Motor neuron (in vitro differentiated cells): ENCODE results near the gene SPAG17. TPM values are rescaled to one million over a fixed set of nuclear protein-coding genes. Genes with fewer than 3 reads are reported as not detected.
A peak's percentile ranks its signal among the peaks of the same experiment; 100 is the strongest.

Experiments used
- ATAC-seq, 8 experiments: fragments of 200-7000 bp; cut with Tn5 transposase; replicated peaks in 6 of 8; 2 replicates each; pipeline ENCODE4 v1.8.0; 2021; ENCODE audit warnings: mild to moderate bottlenecking in 8 of 8, moderate library complexity in 8 of 8
- H3K27ac ChIP-seq, 2 donors: fragments of 250-450 bp; sonication (Bioruptor Pico); 2 replicates each; pipeline ENCODE4 v1.9.0; 2021; ENCODE audit warnings: antibody characterized with exemption in 2 of 2, mild to moderate bottlenecking in 2 of 2, moderate library complexity in 1 of 2
- H3K4me1 ChIP-seq, 2 donors: fragments of 250-450 bp; sonication (Bioruptor Pico); replicated peaks in 1 of 2; 2 replicates each; pipeline ENCODE4 v1.6.1; 2021; ENCODE audit warnings: antibody characterized with exemption in 2 of 2, mild to moderate bottlenecking in 2 of 2, moderate library complexity in 1 of 2
- H3K4me3 ChIP-seq, 5 donors: fragments of 250-450 bp; sonication (Bioruptor Pico); 2 replicates each; pipeline ENCODE4 v1.9.0; 2021; ENCODE audit warnings: antibody characterized with exemption in 5 of 5, mild to moderate bottlenecking in 5 of 5, moderate library complexity in 4 of 5
- WGBS, 10 experiments: fragments of 450-650 bp; shearing (Covaris generic); methylation state at CpG; one replicate each; pipeline ENCODE4 v1.0.0; 2022; 5-methylcytosine and 5-hydroxymethylcytosine counted together
- in situ Hi-C, 9 experiments: fragments of 400-800 bp; cut with MboI; loops; one replicate each; pipeline ENCODE4 v1.15.0; 2021; ENCODE audit warnings: low sequenced_read_pairs in 9 of 9, low pct_unique_long_range_greater_than_20kb in 2 of 9; ENCODE audit not compliant: unreplicated experiment in 9 of 9
- total RNA-seq, 8 experiments: library from RNA; unstranded; fragments of 300-600 nt; gene quantifications; 2 replicates each; pipeline versions ENCODE4 v1.2.3 to v1.2.4, GENCODE V29; 2022

The SPAG17 gene
- total RNA-seq, 8 experiments from 2014 or later, result 1.5 to 236 (median 8.6) TPM

- no peak for ATAC-seq
- in situ Hi-C loops, result no loop called here
- WGBS, 10 experiments, result 36 to 100% (median 72%) methylated on average over 1 to 3 of the region's 3 CpGs
- Histone ChIP-seq H3K27ac (no peak overlapping the region), H3K4me1 (no peaks in the 10 kb centered on the region), H3K4me3 (no peak overlapping the region)
Measured at GRCh38 chr1:118201524-118201923, 16.5 kb upstream of the SPAG17 start.

GRCh38 chr1:118200836-118201235, 15.8 kb upstream of the SPAG17 start:
- Histone ChIP-seq H3K4me3 (no peak overlapping the region), H3K4me1 (no peaks in the 10 kb centered on the region), H3K27ac (no peak overlapping the region)
- ATAC-seq, result no peak
- in situ Hi-C loops, result no loop called here
- 40 to 83% (median 67%) methylated on average over 1 of the region's 1 CpG; no CpG with 5 or more reads in 5 of the 10 experiments for WGBS, 10 experiments

GRCh38 chr1:118190561-118190960, 5.5 kb upstream of the SPAG17 start:
- no peak for ATAC-seq
- WGBS, 10 experiments, result 0 to 100% (median 63%) methylated on average over 1 of the region's 1 CpG; no CpG with 5 or more reads in 1 of the 10 experiments
- Histone ChIP-seq H3K27ac (no peak overlapping the region), H3K4me1 (peaks cover 0 to under 1% of the 10 kb centered on the region in 2 donors), H3K4me3 (no peak overlapping the region)
- in situ Hi-C loops, result no loop called here

GRCh38 chr1:118189564-118189963, 4.5 kb upstream of the SPAG17 start:
- peaks cover 4 to 7% of the 10 kb centered on the region in 2 donors for H3K4me1 ChIP-seq
- no peak for ATAC-seq
- in situ Hi-C loops, result no loop called here
- no peak overlapping the region for H3K27ac ChIP-seq
- no peak overlapping the region for H3K4me3 ChIP-seq
- 0 to 100% (median 48%) methylated on average over 1 to 2 of the region's 2 CpGs for WGBS, 10 experiments

GRCh38 chr1:118188411-118188810, 3.4 kb upstream of the SPAG17 start:
- Histone ChIP-seq H3K27ac (no peak overlapping the region), H3K4me3 (no peak overlapping the region), H3K4me1 (peaks cover 5 to 13% of the 10 kb centered on the region in 2 donors)
- ATAC-seq, result no peak
- in situ Hi-C loops, result no loop called here
- WGBS, 10 experiments, result 24 to 100% (median 60%) methylated on average over 1 of the region's 1 CpG; no CpG with 5 or more reads in 1 of the 10 experiments

- Histone ChIP-seq H3K4me1 (peaks cover 5 to 13% of the 10 kb centered on the region in 2 donors), H3K27ac (no peak overlapping the region), H3K4me3 (no peak overlapping the region)
- in situ Hi-C loops, result no loop called here
- no peak for ATAC-seq
- 72 to 100% (median 93%) methylated on average over 2 to 3 of the region's 4 CpGs; no CpG with 5 or more reads in 5 of the 10 experiments for WGBS, 10 experiments
Measured at GRCh38 chr1:118186026-118186425, 998 bp upstream of the SPAG17 start.

GRCh38 chr1:118184739-118185083, 317 bp downstream of the SPAG17 start:
- WGBS, 10 experiments, result 31 to 95% (median 65%) methylated on average over 2 to 11 of the region's 11 CpGs; no CpG with 5 or more reads in 3 of the 10 experiments
- H3K27ac ChIP-seq, result peak overlapping the region in 1 of 2 donors; percentile 57
- peak overlapping the region; percentile 11 to 33 (median 29) for H3K4me3 ChIP-seq
- peaks cover 5 to 13% of the 10 kb centered on the region in 2 donors for H3K4me1 ChIP-seq
- in situ Hi-C loops, result no loop called here
- ATAC-seq, result peak in 6 of 8 experiments; percentile 34 to 61 (median 54)

- in situ Hi-C loops, result no loop called here
- WGBS, 10 experiments, result 45 to 100% (median 90%) methylated on average over 2 of the region's 2 CpGs
Measured at GRCh38 chr1:118183586-118183985, 1.4 kb downstream of the SPAG17 start.

GRCh38 chr1:118177998-118178397, 7.0 kb downstream of the SPAG17 start:
- 63 to 100% (median 93%) methylated on average over 2 to 3 of the region's 3 CpGs for WGBS, 10 experiments
- in situ Hi-C loops, result no loop called here
- Histone ChIP-seq H3K4me1 (no peaks in the 10 kb centered on the region), H3K4me3 (no peak overlapping the region), H3K27ac (no peak overlapping the region)
- ATAC-seq, result no peak

More at GRCh38 chr1:118183586-118183985, 1.4 kb downstream of the SPAG17 start:
- Histone ChIP-seq H3K4me3 (no peak overlapping the region), H3K27ac (no peak overlapping the region), H3K4me1 (peaks cover 5 to 13% of the 10 kb centered on the region in 2 donors)
- no peak for ATAC-seq

GRCh38 chr1:118169016-118169415, 16.0 kb downstream of the SPAG17 start:
- Histone ChIP-seq H3K27ac (no peak overlapping the region), H3K4me1 (no peaks in the 10 kb centered on the region), H3K4me3 (no peak overlapping the region)
- no peak for ATAC-seq
- WGBS, 10 experiments, result 0 to 100% (median 80%) methylated on average over 1 of the region's 1 CpG; no CpG with 5 or more reads in 1 of the 10 experiments
- in situ Hi-C loops, result loop anchor here in 6 of 9 experiments (25.0 kb wide), 3 partner anchors 543 to 843 kb away; partner anchors contain the start of gene TBX15 (in 3 of the 6)

- Histone ChIP-seq H3K27ac (no peak overlapping the region), H3K4me1 (no peaks in the 10 kb centered on the region), H3K4me3 (no peak overlapping the region)
- peak in 1 of 8 experiments; percentile 41 for ATAC-seq
- in situ Hi-C loops, result loop anchor here in 6 of 9 experiments (25.0 kb wide), 3 partner anchors 551 to 851 kb away; partner anchors contain the start of gene TBX15 (in 3 of the 6)
- WGBS, 10 experiments, result 0 to 100% (median 78%) methylated on average over 1 of the region's 1 CpG; no CpG with 5 or more reads in 2 of the 10 experiments
Measured at GRCh38 chr1:118160806-118161205, 24.2 kb downstream of the SPAG17 start.

- WGBS, 10 experiments, result 0 to 86% (median 74%) methylated on average over 1 to 4 of the region's 4 CpGs
- in situ Hi-C loops, result loop anchor here in 6 of 9 experiments (10.0 to 25.0 kb wide), 4 partner anchors 553 to 853 kb away; partner anchors contain the start of gene TBX15 (in 3 of the 6)
- peak in 3 of 8 experiments; percentile 73 to 78 (median 76) for ATAC-seq
- Histone ChIP-seq H3K4me3 (no peak overlapping the region), H3K27ac (no peak overlapping the region), H3K4me1 (no peaks in the 10 kb centered on the region)
Measured at GRCh38 chr1:118159569-118159968, 25.5 kb downstream of the SPAG17 start.

GRCh38 chr1:118158924-118159323, 26.1 kb downstream of the SPAG17 start:
- 0 to 100% (median 92%) methylated on average over 1 of the region's 1 CpG; no CpG with 5 or more reads in 3 of the 10 experiments for WGBS, 10 experiments
- in situ Hi-C loops, result loop anchor here in 6 of 9 experiments (10.0 to 25.0 kb wide), 4 partner anchors 553 to 853 kb away; partner anchors contain the start of gene TBX15 (in 3 of the 6)
- H3K4me1 ChIP-seq, result no peaks in the 10 kb centered on the region
- H3K4me3 ChIP-seq, result no peak overlapping the region
- peak in 3 of 8 experiments; percentile 71 to 88 (median 84) for ATAC-seq
- no peak overlapping the region for H3K27ac ChIP-seq

GRCh38 chr1:118157506-118157905, 27.5 kb downstream of the SPAG17 start:
- Histone ChIP-seq H3K4me3 (no peak overlapping the region), H3K4me1 (no peaks in the 10 kb centered on the region), H3K27ac (no peak overlapping the region)
- ATAC-seq, result no peak
- in situ Hi-C loops, result loop anchor here in 6 of 9 experiments (10.0 to 25.0 kb wide), 4 partner anchors 555 to 855 kb away; partner anchors contain the start of gene TBX15 (in 3 of the 6)
- 40 to 100% (median 87%) methylated on average over 1 to 2 of the region's 2 CpGs; no CpG with 5 or more reads in 5 of the 10 experiments for WGBS, 10 experiments
